IMR-90 (cell line): ENCODE measurements around the gene SARNP. TPM values are rescaled to one million over a fixed set of nuclear protein-coding genes. Genes with fewer than 3 reads are reported as not detected.

ENCODE experiments used
- ATAC-seq: fragments of 200-7000 bp; cut with Tn5 transposase; 2 replicates; pipeline ENCODE4 v1.9.1; 2020; ENCODE audit warnings: low read depth, mild to moderate bottlenecking, moderate library complexity
- BruUV-seq: library from RNA; stranded (reverse); fragments of 400-500 nt; replicated peaks from 2 replicates; lab custom pipeline; 2021; lab: Mats Ljungman, UMichigan
- CTCF ChIA-PET: fragments of 300-600 bp; formaldehyde crosslinking; extraction: SDS; loops from one replicate; lab custom pipeline; 2021; ENCODE audit warnings: antibody characterized with exemption; lab: Yijun Ruan, JAX
- POLR2A ChIA-PET: fragments of 300-600 bp; sonication (Branson Sonifier 250); formaldehyde crosslinking; loops from one replicate; lab custom pipeline; 2022; ENCODE audit warnings: antibody characterized with exemption; ENCODE audit not compliant: unreplicated experiment; lab: Charles Lee
- DNase-seq: peaks from one replicate; pipeline ENCODE4 v3.0.0; 2013
- H2AFZ ChIP-seq: replicated peaks from 2 replicates; pipeline ENCODE3; 2013; ENCODE audit warnings: low read length, mild to moderate bottlenecking; ENCODE audit not compliant: poor library complexity
- H2AK5ac ChIP-seq: 2 replicates; pipeline ENCODE4 v1.6.1; 2013; ENCODE audit warnings: low read depth, low read length, inconsistent platforms
- H2AK9ac ChIP-seq: replicated peaks from 2 replicates; pipeline ENCODE3; 2013; ENCODE audit warnings: mild to moderate bottlenecking, low read depth, low read length, moderate library complexity; ENCODE audit not compliant: poor library complexity
- H2BK120ac ChIP-seq: 2 replicates; pipeline ENCODE4 v1.6.1; 2013; ENCODE audit warnings: low read depth, low read length, inconsistent platforms
- H2BK15ac ChIP-seq: 3 replicates; pipeline ENCODE4 v1.6.1; 2013; ENCODE audit warnings: low read depth, low read length, inconsistent platforms
- H2BK20ac ChIP-seq: 2 replicates; pipeline ENCODE4 v1.6.1; 2013; ENCODE audit warnings: low read depth, mild to moderate bottlenecking, inconsistent platforms, low read length, moderate library complexity
- H2BK5ac ChIP-seq: 2 replicates; pipeline ENCODE4 v1.6.1; 2013; ENCODE audit warnings: mild to moderate bottlenecking, low read depth, low read length, inconsistent platforms; ENCODE audit not compliant: poor library complexity, severe bottlenecking
- H3K14ac ChIP-seq: replicated peaks from 2 replicates; pipeline ENCODE4 v1.6.1; 2013; ENCODE audit warnings: low read depth, low read length, inconsistent platforms
- H3K18ac ChIP-seq: 2 replicates; pipeline ENCODE4 v1.6.1; 2013; ENCODE audit warnings: low read depth, low read length, control low read depth
- H3K23ac ChIP-seq: 2 replicates; pipeline ENCODE4 v1.6.1; 2013; ENCODE audit warnings: low read depth, low read length, inconsistent platforms
- H3K27ac ChIP-seq: 2 replicates; pipeline ENCODE4 v1.5.1; 2013; ENCODE audit warnings: mild to moderate bottlenecking, control low read depth, low read length; ENCODE audit not compliant: insufficient read depth
- H3K27me3 ChIP-seq: 2 replicates; pipeline ENCODE4 v1.6.1; 2013; ENCODE audit warnings: low read length; ENCODE audit not compliant: control insufficient read depth, insufficient read depth
- H3K36me3 ChIP-seq: 2 replicates; pipeline ENCODE4 v1.6.1; 2013; ENCODE audit warnings: low read length, mixed read lengths; ENCODE audit not compliant: control insufficient read depth, insufficient read depth
- H3K4ac ChIP-seq: 2 replicates; pipeline ENCODE4 v1.6.1; 2013; ENCODE audit warnings: low read depth, low read length, inconsistent platforms
- H3K4me1 ChIP-seq: 2 replicates; pipeline ENCODE4 v1.6.1; 2013; ENCODE audit warnings: low read length, mixed read lengths; ENCODE audit not compliant: control insufficient read depth, insufficient read depth
- H3K4me2 ChIP-seq: 2 replicates; pipeline ENCODE4 v1.6.1; 2013; ENCODE audit warnings: low read depth, mild to moderate bottlenecking, control low read depth, low read length, moderate library complexity
- H3K4me3 ChIP-seq: 2 replicates; pipeline ENCODE4 v1.5.1; 2013; ENCODE audit warnings: low read depth, mild to moderate bottlenecking, control low read depth, low read length, moderate library complexity; ENCODE audit not compliant: insufficient read depth
- H3K56ac ChIP-seq: 2 replicates; pipeline ENCODE4 v1.6.1; 2013; ENCODE audit warnings: low read length, inconsistent platforms; ENCODE audit not compliant: insufficient read depth; ENCODE audit errors: extremely low read depth
- H3K79me1 ChIP-seq, 2 experiments: 2 replicates each; pipeline ENCODE4 v1.6.1; 2013; ENCODE audit warnings: low read length in 2 of 2, inconsistent platforms in 1 of 2, low read depth in 1 of 2
- H3K9ac ChIP-seq: 2 replicates; pipeline ENCODE4 v1.6.1; 2013; ENCODE audit warnings: low read depth, low read length, control low read depth
- H3K9me1 ChIP-seq: 2 replicates; pipeline ENCODE4 v1.6.1; 2013; ENCODE audit warnings: low read length, inconsistent platforms; ENCODE audit not compliant: insufficient read depth
- H3K9me3 ChIP-seq: 2 replicates; pipeline ENCODE4 v1.6.1; 2013; ENCODE audit warnings: low read length; ENCODE audit not compliant: control insufficient read depth, insufficient read depth
- H4K20me1 ChIP-seq: 2 replicates; pipeline ENCODE4 v1.6.1; 2013; ENCODE audit warnings: low read length, inconsistent platforms; ENCODE audit not compliant: insufficient read depth
- H4K5ac ChIP-seq: 2 replicates; pipeline ENCODE4 v1.6.1; 2013; ENCODE audit warnings: mild to moderate bottlenecking, low read depth, low read length, control low read depth
- H4K8ac ChIP-seq, 2 experiments: 2 replicates each; pipeline ENCODE4 v1.6.1; 2013; ENCODE audit warnings: low read depth in 2 of 2, low read length in 2 of 2, control low read depth in 1 of 2, inconsistent platforms in 1 of 2
- H4K91ac ChIP-seq: 2 replicates; pipeline ENCODE4 v1.6.1; 2013; ENCODE audit warnings: low read depth, low read length, inconsistent platforms; ENCODE audit not compliant: insufficient read depth
- BHLHE40 ChIP-seq: fragments of 150-350 bp; IDR thresholded peaks from 2 replicates; pipeline ENCODE4 v1.6.1; 2016; ENCODE audit warnings: mild to moderate bottlenecking, low read depth, low read length
- CHD1 ChIP-seq: IDR thresholded peaks from 2 replicates; pipeline ENCODE4 v1.6.1; 2012; ENCODE audit warnings: low read depth, low read length, improper control_type of control experiment
- ELK1 ChIP-seq: fragments of 150-350 bp; IDR thresholded peaks from 2 replicates; pipeline ENCODE4 v1.6.1; 2016; ENCODE audit warnings: low read depth, mild to moderate bottlenecking, low read length, moderate library complexity, borderline replicate concordance
- FOS ChIP-seq: fragments of 150-350 bp; IDR thresholded peaks from 2 replicates; pipeline ENCODE4 v1.6.1; 2016; ENCODE audit warnings: low read depth, low read length
- MAZ ChIP-seq: IDR thresholded peaks from 2 replicates; pipeline ENCODE4 v1.6.1; 2012; ENCODE audit warnings: low read depth, mild to moderate bottlenecking, low read length, improper control_type of control experiment, moderate library complexity, borderline replicate concordance
- MXI1 ChIP-seq: IDR thresholded peaks from 2 replicates; pipeline ENCODE4 v1.6.1; 2012; ENCODE audit warnings: low read depth, mild to moderate bottlenecking, low read length, moderate library complexity, borderline replicate concordance
- NFE2L2 ChIP-seq: fragments of 150-350 bp; IDR thresholded peaks from 2 replicates; pipeline ENCODE4 v1.6.1; 2016; ENCODE audit warnings: low read depth, mild to moderate bottlenecking, low read length
- POLR2A ChIP-seq: IDR thresholded peaks from 2 replicates; pipeline ENCODE4 v1.6.1; 2012; ENCODE audit warnings: mild to moderate bottlenecking, low read depth, low read length
- RCOR1 ChIP-seq: IDR thresholded peaks from 2 replicates; pipeline ENCODE4 v1.6.1; 2012; ENCODE audit warnings: mild to moderate bottlenecking, low read length, improper control_type of control experiment; ENCODE audit not compliant: insufficient replicate concordance
- SMC3 ChIP-seq: fragments of 150-350 bp; IDR thresholded peaks from 2 replicates; pipeline ENCODE4 v1.6.1; 2016; ENCODE audit warnings: low read depth, mild to moderate bottlenecking, antibody characterized with exemption, low read length, moderate library complexity
- USF2 ChIP-seq: fragments of 150-350 bp; IDR thresholded peaks from 2 replicates; pipeline ENCODE4 v1.6.1; 2017; ENCODE audit warnings: mild to moderate bottlenecking, antibody characterized with exemption, low read length, low read depth
- WGBS, 2 experiments: methylation state at CpG; one replicate each; pipeline versions ENCODE4 v1.1.5 to v1.1.7; 2013; ENCODE audit warnings: missing lambda C conversion rate in 2 of 2; ENCODE audit not compliant: insufficient read length in 1 of 2; ENCODE audit errors: extremely low coverage in 2 of 2; 5-methylcytosine and 5-hydroxymethylcytosine counted together
- dilution Hi-C: fragments of 300-500 bp; cut with HindIII; formaldehyde crosslinking; loops from one replicate; pipeline ENCODE4 v1.14.3; 2018; ENCODE audit warnings: low sequenced_read_pairs; ENCODE audit not compliant: unreplicated experiment
- in situ Hi-C: fragments of 300-500 bp; cut with MboI; formaldehyde crosslinking; loops from 3 replicates; pipeline ENCODE4 v1.14.3; 2019; ENCODE audit warnings: low sequenced_read_pairs, inconsistent platforms, mixed read lengths
- intact Hi-C: fragments of 100-400 bp; cut with micrococcal nuclease; formaldehyde crosslinking; loops from 2 replicates; pipeline ENCODE4 v1.10.0; 2022
- polyA plus RNA-seq, 3 experiments: library from polyadenylated mRNA; depleted of rRNA; stranded (reverse); fragments of >200 nt; gene quantifications; 2 replicates each; pipeline ENCODE4 v1.2.3, GENCODE V29; 2012; ENCODE audit warnings: low replicate concordance in 1 of 3
- total RNA-seq: library from RNA; depleted of rRNA; stranded (reverse); fragments of >200 nt; gene quantifications from 2 replicates; pipeline ENCODE4 v1.2.3, GENCODE V29; 2012

The SARNP gene
- total and polyA plus RNA-seq, 2 of the 4 experiments (the other 2 are of a cell fraction), result 46.8 to 103 TPM

- H3K23ac ChIP-seq, result no peak overlapping the region
- CTCF ChIA-PET, result no interaction called here
- dilution Hi-C loops, result no loop called here
- H3K36me3 ChIP-seq, result peaks cover 9% of the 10 kb centered on the region
- WGBS, 2 experiments, result no CpG with 5 or more reads among the region's 5 CpGs
- H3K9me1 ChIP-seq, result peaks cover 15% of the 10 kb centered on the region; the same call in 1 of the 2 replicates
- H3K14ac ChIP-seq, result no peak overlapping the region
- peak overlapping the region; percentile 41 to 93 for H4K8ac ChIP-seq
- in situ Hi-C loops, result loop anchor here (10.0 kb wide), 1 partner anchor 96 kb away; the partner anchor contains the start of gene PYM1
- H3K9ac ChIP-seq, result no peak overlapping the region
- H3K4ac ChIP-seq, result peak overlapping the region; percentile 79
- peaks cover 28 to 73% of the 10 kb centered on the region in 2 experiments for H3K79me1 ChIP-seq
- H2BK20ac ChIP-seq, result no peak overlapping the region
- no peaks in the 10 kb centered on the region for H3K27me3 ChIP-seq
- TF ChIP-seq USF2, result no peak
- TF ChIP-seq POLR2A, result no peak
- no peak for TF ChIP-seq NFE2L2
- TF ChIP-seq ELK1, result no peak
- TF ChIP-seq RCOR1, result no peak
- TF ChIP-seq SMC3, result no peak
- TF ChIP-seq CHD1, result no peak
- no peak for TF ChIP-seq MXI1
- no peak for TF ChIP-seq MAZ
- TF ChIP-seq FOS, result no peak
- no peak for TF ChIP-seq BHLHE40
- H3K27ac ChIP-seq, result no peak overlapping the region
- H2BK120ac ChIP-seq, result no peak overlapping the region
- peak overlapping the region; percentile 78; the same call in 1 of the 2 replicates for H3K4me3 ChIP-seq
- DNase-seq (no peak), ATAC-seq (no peak)
- H4K20me1 ChIP-seq, result no peaks in the 10 kb centered on the region
- peak overlapping the region; percentile 87 for H2AK5ac ChIP-seq
- BruUV-seq, result no TSS peak
- no peak overlapping the region for H4K91ac ChIP-seq
- H3K4me2 ChIP-seq, result peak overlapping the region; percentile 88
- no peak overlapping the region for H3K56ac ChIP-seq
- POLR2A ChIA-PET, result no interaction called here
- H3K18ac ChIP-seq, result no peak overlapping the region
- intact Hi-C loops, result no loop called here
- no peak overlapping the region for H2BK5ac ChIP-seq
- H2AK9ac ChIP-seq, result peak overlapping the region; percentile 93
- H4K5ac ChIP-seq, result no peak overlapping the region
- no peak overlapping the region for H2AFZ ChIP-seq
- no peaks in the 10 kb centered on the region for H3K9me3 ChIP-seq
- 0 out of 3 replicates have a peak overlapping the region, but pooled peaks have one; percentile 43 for H2BK15ac ChIP-seq
- peaks cover 14% of the 10 kb centered on the region; the same call in 1 of the 2 replicates for H3K4me1 ChIP-seq
Observed at GRCh38 chr12:55828357-55828756, 10.8 kb upstream of the SARNP start.
